ENCODE results near the gene CCDC86.

The CCDC86 gene

GRCh38 chr11:60870733-60871377 lies 28.9 kb downstream of the CCDC86 start:
- FAIRE-seq = no peak

- no peak for FAIRE-seq
Observed at GRCh38 chr11:60871378-60872061, 29.6 kb downstream of the CCDC86 start.

- FAIRE-seq = no peak
Observed at GRCh38 chr11:60872124-60872960, 30.4 kb downstream of the CCDC86 start.

GRCh38 chr11:60872961-60873524 lies 31.1 kb downstream of the CCDC86 start:
- FAIRE-seq = no peak

- no peak for FAIRE-seq
Observed at GRCh38 chr11:60873533-60873932, 31.6 kb downstream of the CCDC86 start.

- no peak for FAIRE-seq
Observed at GRCh38 chr11:60874421-60875365, 32.8 kb downstream of the CCDC86 start.

- FAIRE-seq = no peak
Observed at GRCh38 chr11:60875366-60876167, 33.7 kb downstream of the CCDC86 start.

- FAIRE-seq = no peak
Observed at GRCh38 chr11:60876168-60876485, 34.2 kb downstream of the CCDC86 start.

GRCh38 chr11:60878245-60879101 lies 36.6 kb downstream of the CCDC86 start:
- no peak for FAIRE-seq

- no peak for FAIRE-seq
Observed at GRCh38 chr11:60879104-60879503, 37.2 kb downstream of the CCDC86 start.

GRCh38 chr11:60879971-60880588 lies 38.2 kb downstream of the CCDC86 start:
- no peak for FAIRE-seq

- no peak for FAIRE-seq
Observed at GRCh38 chr11:60880643-60881282, 38.9 kb downstream of the CCDC86 start.

- no peak for FAIRE-seq
Observed at GRCh38 chr11:60887556-60887955, 45.6 kb downstream of the CCDC86 start.

GRCh38 chr11:60889869-60890311 lies 48.0 kb downstream of the CCDC86 start:
- FAIRE-seq = no peak

- FAIRE-seq = no peak
Observed at GRCh38 chr11:60890696-60891095, 48.8 kb downstream of the CCDC86 start.

GRCh38 chr11:60891103-60891741 lies 49.3 kb downstream of the CCDC86 start:
- FAIRE-seq = no peak

GRCh38 chr11:60895687-60896086 lies 53.8 kb downstream of the CCDC86 start:
- no peak for FAIRE-seq

GRCh38 chr11:60897496-60897895 lies 55.6 kb downstream of the CCDC86 start:
- no peak for FAIRE-seq
